Dermis blood vessel endothelial cell (primary cell): ENCODE data around the gene MRTFB. TPM values are rescaled to one million over a fixed set of nuclear protein-coding genes. Genes with fewer than 3 reads are reported as not detected.
"Not testable (repeated sequence)": the region's sequence is repeated elsewhere in the genome, so short reads cannot be mapped to it uniquely, and the experiment has no call there.

ENCODE experiments used
- DNase-seq: peaks from one replicate; pipeline ENCODE4 v3.0.0; 2010
- total RNA-seq: library from RNA; depleted of rRNA; stranded (reverse); fragments of >200 nt; gene quantifications from 2 replicates; pipeline ENCODE4 v1.2.3, GENCODE V29; 2014

MRTFB gene
- total RNA-seq, 1 donor from 2014 or later, result 20.8 TPM

- no peak for DNase-seq
Measured at GRCh38 chr16:14133907-14134306, 62.8 kb downstream of the MRTFB start.

- no peak for DNase-seq
Measured at GRCh38 chr16:14135704-14136103, 64.6 kb downstream of the MRTFB start.

- DNase-seq, result no peak
Measured at GRCh38 chr16:14139872-14140271, 68.8 kb downstream of the MRTFB start.

GRCh38 chr16:14140923-14141322 lies 69.8 kb downstream of the MRTFB start:
- no peak for DNase-seq

- peak; percentile 26 for DNase-seq
Measured at GRCh38 chr16:14146445-14146844, 75.3 kb downstream of the MRTFB start.

GRCh38 chr16:14148016-14148415 lies 76.9 kb downstream of the MRTFB start:
- no peak for DNase-seq

GRCh38 chr16:14148569-14148968 lies 77.5 kb downstream of the MRTFB start:
- DNase-seq, result peak; percentile 67

- no peak for DNase-seq
Measured at GRCh38 chr16:14150796-14151195, 79.7 kb downstream of the MRTFB start.

- no peak for DNase-seq
Measured at GRCh38 chr16:14151256-14152030, 80.3 kb downstream of the MRTFB start.

GRCh38 chr16:14155572-14156190 lies 84.6 kb downstream of the MRTFB start:
- DNase-seq, result no peak

- peak; percentile 31 for DNase-seq
Measured at GRCh38 chr16:14164916-14165662, 94.0 kb downstream of the MRTFB start.

- no peak for DNase-seq
Measured at GRCh38 chr16:14168146-14168545, 97.0 kb downstream of the MRTFB start.

GRCh38 chr16:14172200-14172809 lies 101.2 kb downstream of the MRTFB start:
- DNase-seq, result no peak

GRCh38 chr16:14175086-14175485 lies 104.0 kb downstream of the MRTFB start:
- no peak for DNase-seq

- no peak for DNase-seq
Measured at GRCh38 chr16:14177704-14178103, 106.6 kb downstream of the MRTFB start.

GRCh38 chr16:14179116-14179515 lies 108.0 kb downstream of the MRTFB start:
- DNase-seq, result no peak

- no peak for DNase-seq
Measured at GRCh38 chr16:14180481-14180944, 109.4 kb downstream of the MRTFB start.

- peak; percentile 47 for DNase-seq
Measured at GRCh38 chr16:14181371-14182050, 110.4 kb downstream of the MRTFB start.

GRCh38 chr16:14182999-14183398 lies 111.9 kb downstream of the MRTFB start:
- no peak for DNase-seq

- not testable (repeated sequence) for DNase-seq
Measured at GRCh38 chr16:14183962-14184361, 112.8 kb downstream of the MRTFB start.

GRCh38 chr16:14186007-14186794 lies 115.1 kb downstream of the MRTFB start:
- peak; percentile 62 for DNase-seq
